C4-2B (cell line): Measurements from ENCODE around the gene ZKSCAN8.

ENCODE experiments used
- CTCF ChIP-seq: fragments of 450-650 bp; conservative IDR thresholded peaks from 2 replicates; pipeline ENCODE4 v1.5.1; 2017; ENCODE audit warnings: mild to moderate bottlenecking
- ZFX ChIP-seq: fragments of 450-650 bp; IDR thresholded peaks from 2 replicates; pipeline ENCODE4 v1.6.1; 2017

DNA sequence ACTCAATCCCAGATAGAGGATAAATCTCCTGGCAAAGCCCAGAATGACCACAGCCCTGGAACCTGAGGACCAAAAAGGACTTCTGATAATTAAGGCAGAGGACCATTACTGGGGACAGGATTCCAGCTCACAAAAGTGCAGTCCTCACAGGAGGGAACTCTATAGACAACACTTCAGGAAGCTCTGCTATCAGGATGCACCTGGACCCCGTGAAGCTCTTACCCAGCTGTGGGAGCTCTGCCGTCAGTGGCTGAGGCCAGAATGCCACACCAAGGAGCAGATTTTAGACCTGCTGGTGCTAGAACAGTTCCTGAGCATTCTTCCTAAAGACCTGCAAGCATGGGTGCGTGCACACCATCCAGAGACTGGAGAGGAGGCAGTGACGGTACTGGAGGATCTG lies 16.3 kb upstream of the ZKSCAN8 start:
- TF ChIP-seq CTCF (no peak), ZFX (no peak)
